ENCODE measurements around the gene C4B. TPM values are rescaled to one million over a fixed set of nuclear protein-coding genes. Genes with fewer than 3 reads are reported as not detected.
"Not testable (repeated sequence)": the region's sequence is repeated elsewhere in the genome, so short reads cannot be mapped to it uniquely, and the experiment has no call there.

The C4B gene
- total RNA-seq, 1 donor from 2014 or later, result 9.0 TPM

DNA sequence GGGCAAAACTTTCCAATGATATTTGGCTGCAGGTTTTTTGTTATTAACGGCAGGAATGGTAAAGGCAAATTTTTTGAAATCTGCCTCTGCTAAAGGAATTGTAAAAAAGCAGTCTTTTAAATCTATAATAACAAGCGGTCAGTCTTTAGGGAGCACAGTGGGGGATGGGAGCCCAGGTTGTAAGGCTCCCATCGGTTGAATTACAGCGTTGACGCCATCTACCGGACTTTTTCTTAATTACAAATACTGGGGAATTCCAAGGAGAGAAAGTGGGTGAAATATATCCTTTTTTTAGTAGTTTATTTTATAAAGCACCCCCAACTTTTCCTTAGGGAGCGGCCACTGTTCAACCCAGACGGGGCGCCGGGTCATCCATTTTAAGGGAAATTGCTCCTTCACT lies 7.5 kb downstream of the C4B start:
- DNase-seq (ENCODE audit: low spot score in 2 of 2); FAIRE-seq: not testable (repeated sequence)

- not testable (repeated sequence) for FAIRE-seq; DNase-seq (ENCODE audit: low spot score in 2 of 2)
Measured at GRCh38 chr6:32028631-32029030, 14.0 kb downstream of the C4B start.

- not testable (repeated sequence) for FAIRE-seq; DNase-seq (ENCODE audit: low spot score in 2 of 2)
Measured at GRCh38 chr6:32029553-32029952, 15.0 kb downstream of the C4B start.

- not testable (repeated sequence) for DNase-seq (ENCODE audit: low spot score in 2 of 2); FAIRE-seq
Measured at GRCh38 chr6:32035283-32036013, 20.9 kb downstream of the C4B start.

- FAIRE-seq; DNase-seq (ENCODE audit: low spot score in 2 of 2): not testable (repeated sequence)
Measured at GRCh38 chr6:32037136-32037535, 22.5 kb downstream of the C4B start.

GRCh38 chr6:32037598-32038524 lies 23.3 kb downstream of the C4B start, which contains the start of gene CYP21A2:
CYP21A2 (plus strand) TSS chr6:32038415; CDS start chr6:32038423, 8 bp downstream.
- DNase-seq (ENCODE audit: low spot score in 2 of 2); FAIRE-seq: not testable (repeated sequence)

DNA sequence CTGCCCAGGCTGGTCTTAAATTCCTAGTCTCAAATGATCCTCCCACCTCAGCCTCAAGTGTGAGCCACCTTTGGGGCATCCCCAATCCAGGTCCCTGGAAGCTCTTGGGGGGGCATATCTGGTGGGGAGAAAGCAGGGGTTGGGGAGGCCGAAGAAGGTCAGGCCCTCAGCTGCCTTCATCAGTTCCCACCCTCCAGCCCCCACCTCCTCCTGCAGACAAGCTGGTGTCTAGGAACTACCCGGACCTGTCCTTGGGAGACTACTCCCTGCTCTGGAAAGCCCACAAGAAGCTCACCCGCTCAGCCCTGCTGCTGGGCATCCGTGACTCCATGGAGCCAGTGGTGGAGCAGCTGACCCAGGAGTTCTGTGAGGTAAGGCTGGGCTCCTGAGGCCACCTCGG lies 24.3 kb downstream of the C4B start:
- not testable (repeated sequence) for FAIRE-seq

DNA sequence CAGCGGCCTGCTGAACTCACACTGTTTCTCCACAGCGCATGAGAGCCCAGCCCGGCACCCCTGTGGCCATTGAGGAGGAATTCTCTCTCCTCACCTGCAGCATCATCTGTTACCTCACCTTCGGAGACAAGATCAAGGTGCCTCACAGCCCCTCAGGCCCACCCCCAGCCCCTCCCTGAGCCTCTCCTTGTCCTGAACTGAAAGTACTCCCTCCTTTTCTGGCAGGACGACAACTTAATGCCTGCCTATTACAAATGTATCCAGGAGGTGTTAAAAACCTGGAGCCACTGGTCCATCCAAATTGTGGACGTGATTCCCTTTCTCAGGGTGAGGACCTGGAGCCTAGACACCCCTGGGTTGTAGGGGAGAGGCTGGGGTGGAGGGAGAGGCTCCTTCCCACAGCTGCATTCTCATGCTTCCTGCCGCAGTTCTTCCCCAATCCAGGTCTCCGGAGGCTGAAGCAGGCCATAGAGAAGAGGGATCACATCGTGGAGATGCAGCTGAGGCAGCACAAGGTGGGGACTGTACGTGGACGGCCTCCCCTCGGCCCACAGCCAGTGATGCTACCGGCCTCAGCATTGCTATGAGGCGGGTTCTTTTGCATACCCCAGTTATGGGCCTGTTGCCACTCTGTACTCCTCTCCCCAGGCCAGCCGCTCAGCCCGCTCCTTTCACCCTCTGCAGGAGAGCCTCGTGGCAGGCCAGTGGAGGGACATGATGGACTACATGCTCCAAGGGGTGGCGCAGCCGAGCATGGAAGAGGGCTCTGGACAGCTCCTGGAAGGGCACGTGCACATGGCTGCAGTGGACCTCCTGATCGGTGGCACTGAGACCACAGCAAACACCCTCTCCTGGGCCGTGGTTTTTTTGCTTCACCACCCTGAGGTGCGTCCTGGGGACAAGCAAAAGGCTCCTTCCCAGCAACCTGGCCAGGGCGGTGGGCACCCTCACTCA lies 25.0 kb downstream of the C4B start:
- FAIRE-seq, result not testable (repeated sequence)

More for the DNA sequence above, 24.3 kb downstream of the C4B start:
- not testable (repeated sequence) for DNase-seq (ENCODE audit: low spot score in 2 of 2)

DNA sequence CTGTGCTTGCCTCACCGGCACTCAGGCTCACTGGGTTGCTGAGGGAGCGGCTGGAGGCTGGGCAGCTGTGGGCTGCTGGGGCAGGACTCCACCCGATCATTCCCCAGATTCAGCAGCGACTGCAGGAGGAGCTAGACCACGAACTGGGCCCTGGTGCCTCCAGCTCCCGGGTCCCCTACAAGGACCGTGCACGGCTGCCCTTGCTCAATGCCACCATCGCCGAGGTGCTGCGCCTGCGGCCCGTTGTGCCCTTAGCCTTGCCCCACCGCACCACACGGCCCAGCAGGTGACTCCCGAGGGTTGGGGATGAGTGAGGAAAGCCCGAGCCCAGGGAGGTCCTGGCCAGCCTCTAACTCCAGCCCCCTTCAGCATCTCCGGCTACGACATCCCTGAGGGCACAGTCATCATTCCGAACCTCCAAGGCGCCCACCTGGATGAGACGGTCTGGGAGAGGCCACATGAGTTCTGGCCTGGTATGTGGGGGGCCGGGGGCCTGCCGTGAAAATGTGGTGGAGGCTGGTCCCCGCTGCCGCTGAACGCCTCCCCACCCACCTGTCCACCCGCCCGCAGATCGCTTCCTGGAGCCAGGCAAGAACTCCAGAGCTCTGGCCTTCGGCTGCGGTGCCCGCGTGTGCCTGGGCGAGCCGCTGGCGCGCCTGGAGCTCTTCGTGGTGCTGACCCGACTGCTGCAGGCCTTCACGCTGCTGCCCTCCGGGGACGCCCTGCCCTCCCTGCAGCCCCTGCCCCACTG lies 25.9 kb downstream of the C4B start:
- not testable (repeated sequence) for FAIRE-seq; DNase-seq (ENCODE audit: low spot score in 2 of 2)

More for the DNA sequence above, 25.0 kb downstream of the C4B start:
- DNase-seq (ENCODE audit: low spot score in 2 of 2), result not testable (repeated sequence)

GRCh38 chr6:32041050-32041321 lies 26.4 kb downstream of the C4B start:
- not testable (repeated sequence) for FAIRE-seq; DNase-seq (ENCODE audit: low spot score in 2 of 2)

DNA sequence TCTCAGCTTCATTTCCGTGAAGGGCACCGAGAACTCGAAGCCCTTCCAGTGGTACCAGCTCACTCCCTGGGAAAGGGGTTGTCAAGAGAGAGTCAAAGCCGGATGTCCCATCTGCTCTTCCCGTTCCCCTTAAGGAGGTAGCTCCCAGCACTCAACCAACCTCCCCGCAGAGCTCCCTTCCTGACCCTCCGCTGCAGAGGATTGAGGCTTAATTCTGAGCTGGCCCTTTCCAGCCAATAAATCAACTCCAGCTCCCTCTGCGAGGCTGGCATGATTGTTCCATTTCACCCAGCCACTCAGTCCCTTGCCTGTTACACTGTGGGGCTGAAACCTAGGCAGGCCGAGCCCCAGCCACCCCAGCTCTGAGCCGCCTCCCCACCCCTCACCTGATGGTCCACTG lies 26.8 kb downstream of the C4B start:
- FAIRE-seq; DNase-seq (ENCODE audit: low spot score in 2 of 2): not testable (repeated sequence)

GRCh38 chr6:32042276-32042675 lies 27.7 kb downstream of the C4B start:
- not testable (repeated sequence) for DNase-seq (ENCODE audit: low spot score in 2 of 2); FAIRE-seq

GRCh38 chr6:32043589-32044380 lies 29.2 kb downstream of the C4B start:
- DNase-seq (ENCODE audit: low spot score in 2 of 2); FAIRE-seq: not testable (repeated sequence)

GRCh38 chr6:32044916-32045315 lies 30.3 kb downstream of the C4B start:
- not testable (repeated sequence) for FAIRE-seq; DNase-seq (ENCODE audit: low spot score in 2 of 2)

- FAIRE-seq (no peak), DNase-seq (ENCODE audit: low spot score in 2 of 2) (no peak)
Measured at GRCh38 chr6:32045811-32046449, 31.3 kb downstream of the C4B start.

- FAIRE-seq (no peak), DNase-seq (ENCODE audit: low spot score in 2 of 2) (no peak)
Measured at GRCh38 chr6:32046450-32047083, 32.0 kb downstream of the C4B start.

- FAIRE-seq (no peak), DNase-seq (ENCODE audit: low spot score in 2 of 2) (peak in 1 of 2 donors; percentile 66)
Measured at GRCh38 chr6:32047084-32047478, 32.5 kb downstream of the C4B start.

GRCh38 chr6:32047539-32047854 lies 32.9 kb downstream of the C4B start:
- DNase-seq (ENCODE audit: low spot score in 2 of 2), result no peak
- FAIRE-seq, result no peak
